A549 (cell line): ENCODE data around the gene NEK4. TPM values are rescaled to one million over a fixed set of nuclear protein-coding genes. Genes with fewer than 3 reads are reported as not detected.

Experiments
- ATAC-seq, 2 experiments: fragments of 200-7000 bp in 1 of 2; fragments of >200 bp in 1 of 2; cut with Nextera tagmentation in 1 of 2; cut with Tn5 transposase in 1 of 2; 3 replicates each; pipeline versions ENCODE4 v1.8.0 to v1.9.1; 2018 to 2020; ENCODE audit warnings: mild to moderate bottlenecking in 1 of 2, moderate library complexity in 1 of 2
- CTCF ChIA-PET: fragments of 300-600 bp; sonication (Branson Sonifier 250); formaldehyde crosslinking; extraction: SDS; loops from one replicate; lab custom pipeline; 2021; ENCODE audit warnings: antibody characterized with exemption, inconsistent platforms; lab: Yijun Ruan, JAX
- POLR2A ChIA-PET: fragments of 350-600 bp; formaldehyde crosslinking; extraction: SDS; loops from one replicate; lab custom pipeline; 2021; ENCODE audit warnings: antibody characterized with exemption, inconsistent platforms; lab: Yijun Ruan, JAX
- DNase-seq, 2 experiments: peaks; one replicate each; pipeline versions ENCODE4 v3.0.0 to v3.0.0-alpha.2; 2011 to 2016; ENCODE audit warnings: low read depth in 1 of 2, low spot score in 1 of 2
- FAIRE-seq: peaks from 2 replicates; lab custom pipeline; 2011; peaks lifted over from hg19 to GRCh38; lab: Jason Lieb, UNC
- H3K27ac ChIP-seq, 2 experiments: fragments of >200 bp; sonication (Bioruptor Twin); formaldehyde crosslinking; 3 replicates each; pipeline ENCODE4 v1.5.1; 2016 to 2017
- H3K4me1 ChIP-seq: fragments of >200 bp; sonication (Bioruptor Twin); formaldehyde crosslinking; 3 replicates; pipeline ENCODE4 v1.6.1; 2016
- H3K4me2 ChIP-seq: fragments of >200 bp; sonication (Bioruptor Twin); formaldehyde crosslinking; 3 replicates; pipeline ENCODE4 v1.6.1; 2016
- H3K4me3 ChIP-seq: fragments of >200 bp; sonication (Bioruptor Twin); formaldehyde crosslinking; 3 replicates; pipeline ENCODE4 v1.5.1; 2016
- H3K9me3 ChIP-seq: fragments of >200 bp; sonication (Bioruptor Twin); formaldehyde crosslinking; 3 replicates; pipeline ENCODE4 v1.6.1; 2016
- CBX2 ChIP-seq: fragments of 200-600 bp; sonication (generic); IDR thresholded peaks from 2 replicates; pipeline ENCODE4 v1.6.1; 2016; ENCODE audit warnings: low read depth, mild to moderate bottlenecking, borderline replicate concordance
- CEBPB ChIP-seq, 2 experiments: fragments of >200 bp in 1 of 2; sonication (Bioruptor Twin) in 1 of 2; formaldehyde crosslinking in 1 of 2; IDR thresholded peaks; 2 replicates each; pipeline ENCODE4 v1.6.1; 2012 to 2016
- CHD4 ChIP-seq: fragments of 200-600 bp; sonication (generic); IDR thresholded peaks from 2 replicates; pipeline ENCODE4 v1.6.1; 2016; ENCODE audit warnings: antibody characterized with exemption, mild to moderate bottlenecking, borderline replicate concordance
- EHMT2 ChIP-seq: fragments of 200-600 bp; sonication (generic); IDR thresholded peaks from 2 replicates; pipeline ENCODE4 v1.6.1; 2016; ENCODE audit warnings: antibody characterized with exemption, low read depth, mild to moderate bottlenecking, moderate library complexity
- ELK1 ChIP-seq: fragments of 150-350 bp; IDR thresholded peaks from 2 replicates; pipeline ENCODE4 v1.6.1; 2014; ENCODE audit warnings: low read depth, mild to moderate bottlenecking, low read length
- EP300 ChIP-seq, 2 experiments: fragments of >200 bp; sonication (Bioruptor Twin); formaldehyde crosslinking; IDR thresholded peaks; 2 replicates in 1 of 2; 3 replicates in 1 of 2; pipeline ENCODE4 v1.6.1; 2016 to 2017
- ESRRA ChIP-seq: fragments of 150-350 bp; IDR thresholded peaks from 2 replicates; pipeline ENCODE4 v1.6.1; 2014; ENCODE audit warnings: mild to moderate bottlenecking, low read length, borderline replicate concordance
- GATA3 ChIP-seq: IDR thresholded peaks from 2 replicates; pipeline ENCODE4 v1.6.1; 2012; ENCODE audit warnings: borderline replicate concordance
- HDAC2 ChIP-seq: fragments of 200-600 bp; sonication (generic); IDR thresholded peaks from 2 replicates; pipeline ENCODE4 v1.6.1; 2016
- HEYL ChIP-seq: fragments of 250-450 bp; sonication (Bioruptor Pico); IDR thresholded peaks from 2 replicates; pipeline ENCODE4 v1.8.0; 2021; ENCODE audit warnings: mild to moderate bottlenecking, moderate library complexity
- HMGXB4 ChIP-seq: fragments of 250-450 bp; sonication (Bioruptor Pico); IDR thresholded peaks from 2 replicates; pipeline ENCODE4 v1.5.0; 2021; ENCODE audit warnings: mild to moderate bottlenecking, moderate library complexity, borderline replicate concordance
- HOXB13 ChIP-seq: fragments of 250-450 bp; sonication (Bioruptor Pico); IDR thresholded peaks from 2 replicates; pipeline ENCODE4 v1.5.0; 2020; ENCODE audit warnings: low read depth, mild to moderate bottlenecking, moderate library complexity
- HOXB5 ChIP-seq: fragments of 250-450 bp; sonication (Bioruptor Pico); IDR thresholded peaks from 2 replicates; pipeline ENCODE4 v1.5.0; 2020; ENCODE audit warnings: mild to moderate bottlenecking, moderate library complexity
- JUNB ChIP-seq: fragments of >200 bp; sonication (Bioruptor Twin); formaldehyde crosslinking; IDR thresholded peaks from 2 replicates; pipeline ENCODE4 v1.6.1; 2016
- KDM1A ChIP-seq: fragments of 200-600 bp; sonication (generic); IDR thresholded peaks from 2 replicates; pipeline ENCODE4 v1.6.1; 2016; ENCODE audit warnings: low read depth, mild to moderate bottlenecking
- MAFK ChIP-seq: fragments of 450-650 bp; IDR thresholded peaks from 2 replicates; pipeline ENCODE4 v1.6.1; 2014; ENCODE audit not compliant: partially characterized antibody
- MAX ChIP-seq: IDR thresholded peaks from 2 replicates; pipeline ENCODE4 v1.6.1; 2012
- NPAS2 ChIP-seq: fragments of 250-450 bp; sonication (Bioruptor Pico); IDR thresholded peaks from 2 replicates; pipeline ENCODE4 v1.8.0; 2022; ENCODE audit warnings: mild to moderate bottlenecking, moderate library complexity, borderline replicate concordance
- PHF8 ChIP-seq: fragments of 200-600 bp; sonication (generic); IDR thresholded peaks from 2 replicates; pipeline ENCODE4 v1.6.1; 2016; ENCODE audit warnings: low read depth, mild to moderate bottlenecking, antibody characterized with exemption, moderate library complexity, borderline replicate concordance
- RCOR1 ChIP-seq: fragments of 150-350 bp; IDR thresholded peaks from 2 replicates; pipeline ENCODE4 v1.6.1; 2014; ENCODE audit warnings: antibody characterized with exemption, low read length, low read depth
- REST ChIP-seq: fragments of 200-600 bp; sonication (generic); IDR thresholded peaks from 2 replicates; pipeline ENCODE4 v1.6.1; 2016; ENCODE audit warnings: antibody characterized with exemption, mild to moderate bottlenecking, moderate library complexity
- SMC3 ChIP-seq: fragments of >200 bp; sonication (Bioruptor Twin); formaldehyde crosslinking; IDR thresholded peaks from 3 replicates; pipeline ENCODE4 v1.6.1; 2018; ENCODE audit warnings: inconsistent platforms
- SREBF2 ChIP-seq: fragments of 450-650 bp; IDR thresholded peaks from 2 replicates; pipeline ENCODE4 v1.6.1; 2014; ENCODE audit warnings: mild to moderate bottlenecking, moderate library complexity
- TP53 ChIP-seq: fragments of 250-450 bp; sonication (Bioruptor Pico); IDR thresholded peaks from 2 replicates; pipeline ENCODE4 v1.5.0; 2021; ENCODE audit warnings: mild to moderate bottlenecking, moderate library complexity
- ZC3H11A ChIP-seq: fragments of 450-650 bp; IDR thresholded peaks from 2 replicates; pipeline ENCODE4 v1.6.1; 2014; ENCODE audit warnings: antibody characterized with exemption, mild to moderate bottlenecking
- WGBS: methylation state at CpG from one replicate; pipeline ENCODE4 v1.1.6; 2017; ENCODE audit errors: missing lambda C conversion rate; 5-methylcytosine and 5-hydroxymethylcytosine counted together
- polyA plus RNA-seq, 4 experiments: library from polyadenylated mRNA; depleted of rRNA in 3 of 4; stranded (reverse); fragments of >200 nt; fragmentation: RNase III in 1 of 4; extraction: RNeasy Plus Mini Kit Qiagen cat#74134 plus additional on column Dnase treatment in 1 of 4; gene quantifications; 2 replicates in 3 of 4; 3 replicates in 1 of 4; pipeline ENCODE4 v1.2.3, GENCODE V29; 2011 to 2017

The NEK4 gene
- polyA plus RNA-seq, 2 of the 4 experiments (the other 2 are of a cell fraction): 12.1 to 19.4 TPM

GRCh38 chr3:52791366-52791765, 20.6 kb upstream of the NEK4 start:
- ChIA-PET CTCF (interaction anchor here (1.9 to 2.0 kb wide), 2 partner anchors 8 to 29 kb away, joined by 4 to 7 read pairs; no protein-coding TSS in a partner anchor), POLR2A (no interaction called here)
- Histone ChIP-seq H3K4me2 (no peak overlapping the region), H3K4me1 (no peaks in the 10 kb centered on the region), H3K4me3 (no peak overlapping the region), H3K27ac (no peak overlapping the region), H3K9me3 (no peaks in the 10 kb centered on the region)
- DNase-seq (no peak), FAIRE-seq (no peak), ATAC-seq (no peak)
- 85% methylated on average over 4 of the region's 12 CpGs for WGBS
- TF ChIP-seq RCOR1: no peak

GRCh38 chr3:52790741-52791140, 20.0 kb upstream of the NEK4 start:
- 73% methylated on average over 13 of the region's 13 CpGs for WGBS
- ChIA-PET CTCF (no interaction called here), POLR2A (no interaction called here)
- Histone ChIP-seq H3K9me3 (no peaks in the 10 kb centered on the region), H3K4me3 (no peak overlapping the region), H3K4me1 (no peaks in the 10 kb centered on the region), H3K4me2 (no peak overlapping the region), H3K27ac (no peak overlapping the region)
- ATAC-seq (no peak), FAIRE-seq (no peak), DNase-seq (no peak)
- TF ChIP-seq TP53: no peak
- TF ChIP-seq HOXB13 (CRISPR knock-in tag): no peak
- TF ChIP-seq SREBF2: no peak
- no peak for TF ChIP-seq CEBPB (IDR thresholded peaks at IDR 0.05)
- TF ChIP-seq KDM1A: no peak
- TF ChIP-seq CHD4: no peak
- no peak for TF ChIP-seq HOXB5 (CRISPR knock-in tag)
- no peak for TF ChIP-seq MAFK
- no peak for TF ChIP-seq CBX2
- TF ChIP-seq SMC3: no peak
- no peak for TF ChIP-seq ELK1
- TF ChIP-seq ZC3H11A: no peak
- no peak for TF ChIP-seq REST

- ChIA-PET CTCF (interaction anchor here (0.9 kb wide), 1 partner anchor 11 kb away, joined by 3 read pairs; no protein-coding TSS in a partner anchor), POLR2A (no interaction called here)
- ATAC-seq: no peak
- Histone ChIP-seq H3K4me2 (no peak overlapping the region), H3K4me1 (no peaks in the 10 kb centered on the region), H3K9me3 (no peaks in the 10 kb centered on the region), H3K27ac (no peak overlapping the region), H3K4me3 (no peak overlapping the region)
- DNase-seq: no peak
- no peak for TF ChIP-seq EP300 (IDR thresholded peaks at IDR 0.05)
- no peak for TF ChIP-seq HEYL (CRISPR knock-in tag)
- TF ChIP-seq CBX2: no peak
- no peak for TF ChIP-seq PHF8
- no peak for TF ChIP-seq EHMT2
- no peak for TF ChIP-seq JUNB
- TF ChIP-seq HMGXB4 (CRISPR knock-in tag): no peak
- TF ChIP-seq ESRRA: no peak
- no peak for TF ChIP-seq HOXB13 (CRISPR knock-in tag)
- no peak for TF ChIP-seq MAX
- no peak for TF ChIP-seq HDAC2
- TF ChIP-seq NPAS2 (CRISPR knock-in tag): no peak
- no peak for TF ChIP-seq GATA3
- WGBS: 60% methylated on average over 4 of the region's 7 CpGs
- no peak for FAIRE-seq
These were observed 19.6 kb upstream of the NEK4 start for GRCh38 chr3:52790337-52790736.
